ENCODE results near the gene PER1.
"Not testable (repeated sequence)": the region's sequence is repeated elsewhere in the genome, so short reads cannot be mapped to it uniquely, and the experiment has no call there.

Gene PER1

GRCh38 chr17:8109661-8110455 is 42.3 kb downstream of the PER1 start:
- Histone ChIP-seq H3K4me1 (ENCODE audit: insufficient read depth, low read length) (peaks cover 6% of the 10 kb centered on the region), H3K27ac (ENCODE audit: low read depth, low read length) (no peak overlapping the region), H3K4me3 (ENCODE audit: low read depth in 1 of 2, low read length in 2 of 2) (no peak overlapping the region), H3K9ac (ENCODE audit: low read length) (no peak overlapping the region), H3K27me3 (ENCODE audit: control insufficient read depth in 1 of 2, insufficient read depth in 2 of 2, low read length in 2 of 2) (peaks cover 35 to 58% of the 10 kb centered on the region in 2 donors), H3K36me3 (ENCODE audit: insufficient read depth, low read length) (no peaks in the 10 kb centered on the region), H3K9me3 (ENCODE audit: low read length) (no peaks in the 10 kb centered on the region)

GRCh38 chr17:8108972-8109660 is 43.1 kb downstream of the PER1 start:
- Histone ChIP-seq H3K4me1 (ENCODE audit: insufficient read depth, low read length) (peaks cover 6% of the 10 kb centered on the region), H3K27me3 (ENCODE audit: control insufficient read depth in 1 of 2, insufficient read depth in 2 of 2, low read length in 2 of 2) (peaks cover 28 to 51% of the 10 kb centered on the region in 2 donors)

GRCh38 chr17:8106980-8107379 is 45.2 kb downstream of the PER1 start:
- peaks cover 16 to 32% of the 10 kb centered on the region in 2 donors for H3K27me3 ChIP-seq (ENCODE audit: control insufficient read depth in 1 of 2, insufficient read depth in 2 of 2, low read length in 2 of 2)
- H3K9ac ChIP-seq (ENCODE audit: low read length); H3K36me3 ChIP-seq (ENCODE audit: insufficient read depth, low read length); H3K4me3 ChIP-seq (ENCODE audit: low read depth in 1 of 2, low read length in 2 of 2); H3K9me3 ChIP-seq (ENCODE audit: low read length); H3K27ac ChIP-seq (ENCODE audit: low read depth, low read length); H3K4me1 ChIP-seq (ENCODE audit: insufficient read depth, low read length): not testable (repeated sequence)

More at GRCh38 chr17:8108972-8109660, 43.1 kb downstream of the PER1 start:
- H3K4me3 ChIP-seq (ENCODE audit: low read depth in 1 of 2, low read length in 2 of 2), result no peak overlapping the region
- H3K9me3 ChIP-seq (ENCODE audit: low read length), result no peaks in the 10 kb centered on the region
- no peaks in the 10 kb centered on the region for H3K36me3 ChIP-seq (ENCODE audit: insufficient read depth, low read length)
- H3K27ac ChIP-seq (ENCODE audit: low read depth, low read length), result no peak overlapping the region
- no peak overlapping the region for H3K9ac ChIP-seq (ENCODE audit: low read length)

GRCh38 chr17:8105957-8106398 is 46.2 kb downstream of the PER1 start:
- no peak overlapping the region for H3K27ac ChIP-seq (ENCODE audit: low read depth, low read length)
- H3K9ac ChIP-seq (ENCODE audit: low read length), result no peak overlapping the region
- peaks cover 12 to 23% of the 10 kb centered on the region in 2 donors for H3K27me3 ChIP-seq (ENCODE audit: control insufficient read depth in 1 of 2, insufficient read depth in 2 of 2, low read length in 2 of 2)
- no peaks in the 10 kb centered on the region for H3K9me3 ChIP-seq (ENCODE audit: low read length)
- no peak overlapping the region for H3K4me3 ChIP-seq (ENCODE audit: low read depth in 1 of 2, low read length in 2 of 2)
- no peaks in the 10 kb centered on the region for H3K36me3 ChIP-seq (ENCODE audit: insufficient read depth, low read length)
- peaks cover 6% of the 10 kb centered on the region for H3K4me1 ChIP-seq (ENCODE audit: insufficient read depth, low read length)

GRCh38 chr17:8104911-8105310 is 47.3 kb downstream of the PER1 start:
- peaks cover 2% of the 10 kb centered on the region for H3K4me1 ChIP-seq (ENCODE audit: insufficient read depth, low read length)

GRCh38 chr17:8103549-8103948 is 48.7 kb downstream of the PER1 start:
- no peak overlapping the region for H3K9ac ChIP-seq (ENCODE audit: low read length)
- no peak overlapping the region for H3K27ac ChIP-seq (ENCODE audit: low read depth, low read length)
- H3K4me1 ChIP-seq (ENCODE audit: insufficient read depth, low read length), result no peaks in the 10 kb centered on the region
- H3K36me3 ChIP-seq (ENCODE audit: insufficient read depth, low read length), result no peaks in the 10 kb centered on the region
- no peaks in the 10 kb centered on the region for H3K9me3 ChIP-seq (ENCODE audit: low read length)
- peaks cover 0 to under 1% of the 10 kb centered on the region in 2 donors for H3K27me3 ChIP-seq (ENCODE audit: control insufficient read depth in 1 of 2, insufficient read depth in 2 of 2, low read length in 2 of 2)
- H3K4me3 ChIP-seq (ENCODE audit: low read depth in 1 of 2, low read length in 2 of 2), result no peak overlapping the region

More at GRCh38 chr17:8104911-8105310, 47.3 kb downstream of the PER1 start:
- no peak overlapping the region for H3K9ac ChIP-seq (ENCODE audit: low read length)
- H3K36me3 ChIP-seq (ENCODE audit: insufficient read depth, low read length), result no peaks in the 10 kb centered on the region
- no peak overlapping the region for H3K4me3 ChIP-seq (ENCODE audit: low read depth in 1 of 2, low read length in 2 of 2)
- H3K27ac ChIP-seq (ENCODE audit: low read depth, low read length), result no peak overlapping the region
- H3K27me3 ChIP-seq (ENCODE audit: control insufficient read depth in 1 of 2, insufficient read depth in 2 of 2, low read length in 2 of 2), result peaks cover 3 to 12% of the 10 kb centered on the region in 2 donors
- no peaks in the 10 kb centered on the region for H3K9me3 ChIP-seq (ENCODE audit: low read length)

GRCh38 chr17:8101721-8102120 is 50.5 kb downstream of the PER1 start:
- Histone ChIP-seq H3K4me1 (ENCODE audit: insufficient read depth, low read length) (no peaks in the 10 kb centered on the region), H3K27ac (ENCODE audit: low read depth, low read length) (no peak overlapping the region), H3K9ac (ENCODE audit: low read length) (no peak overlapping the region), H3K4me3 (ENCODE audit: low read depth in 1 of 2, low read length in 2 of 2) (no peak overlapping the region), H3K36me3 (ENCODE audit: insufficient read depth, low read length) (no peaks in the 10 kb centered on the region), H3K27me3 (ENCODE audit: control insufficient read depth in 1 of 2, insufficient read depth in 2 of 2, low read length in 2 of 2) (no peaks in the 10 kb centered on the region), H3K9me3 (ENCODE audit: low read length) (no peaks in the 10 kb centered on the region)

GRCh38 chr17:8100763-8101162 is 51.4 kb downstream of the PER1 start:
- no peaks in the 10 kb centered on the region for H3K27me3 ChIP-seq (ENCODE audit: control insufficient read depth in 1 of 2, insufficient read depth in 2 of 2, low read length in 2 of 2)
- no peak overlapping the region for H3K4me3 ChIP-seq (ENCODE audit: low read depth in 1 of 2, low read length in 2 of 2)
- H3K27ac ChIP-seq (ENCODE audit: low read depth, low read length), result no peak overlapping the region
- H3K4me1 ChIP-seq (ENCODE audit: insufficient read depth, low read length), result no peaks in the 10 kb centered on the region
- H3K36me3 ChIP-seq (ENCODE audit: insufficient read depth, low read length), result no peaks in the 10 kb centered on the region
- no peaks in the 10 kb centered on the region for H3K9me3 ChIP-seq (ENCODE audit: low read length)
- H3K9ac ChIP-seq (ENCODE audit: low read length), result no peak overlapping the region

GRCh38 chr17:8100111-8100510 is 52.1 kb downstream of the PER1 start:
- no peaks in the 10 kb centered on the region for H3K36me3 ChIP-seq (ENCODE audit: insufficient read depth, low read length)
- no peaks in the 10 kb centered on the region for H3K27me3 ChIP-seq (ENCODE audit: control insufficient read depth in 1 of 2, insufficient read depth in 2 of 2, low read length in 2 of 2)
- H3K9ac ChIP-seq (ENCODE audit: low read length), result no peak overlapping the region
- H3K4me1 ChIP-seq (ENCODE audit: insufficient read depth, low read length), result no peaks in the 10 kb centered on the region
- H3K9me3 ChIP-seq (ENCODE audit: low read length), result no peaks in the 10 kb centered on the region
- H3K4me3 ChIP-seq (ENCODE audit: low read depth in 1 of 2, low read length in 2 of 2), result no peak overlapping the region
- H3K27ac ChIP-seq (ENCODE audit: low read depth, low read length), result no peak overlapping the region

- Histone ChIP-seq H3K9ac (ENCODE audit: low read length) (no peak overlapping the region), H3K4me1 (ENCODE audit: insufficient read depth, low read length) (no peaks in the 10 kb centered on the region), H3K27ac (ENCODE audit: low read depth, low read length) (no peak overlapping the region), H3K4me3 (ENCODE audit: low read depth in 1 of 2, low read length in 2 of 2) (no peak overlapping the region), H3K27me3 (ENCODE audit: control insufficient read depth in 1 of 2, insufficient read depth in 2 of 2, low read length in 2 of 2) (peaks cover 0 to 5% of the 10 kb centered on the region in 2 donors), H3K36me3 (ENCODE audit: insufficient read depth, low read length) (no peaks in the 10 kb centered on the region), H3K9me3 (ENCODE audit: low read length) (no peaks in the 10 kb centered on the region)
Measured at GRCh38 chr17:8096541-8096940, 55.7 kb downstream of the PER1 start.

GRCh38 chr17:8095361-8095760 is 56.8 kb downstream of the PER1 start:
- Histone ChIP-seq H3K36me3 (ENCODE audit: insufficient read depth, low read length) (no peaks in the 10 kb centered on the region), H3K9me3 (ENCODE audit: low read length) (no peaks in the 10 kb centered on the region), H3K9ac (ENCODE audit: low read length) (no peak overlapping the region), H3K27ac (ENCODE audit: low read depth, low read length) (no peak overlapping the region), H3K4me1 (ENCODE audit: insufficient read depth, low read length) (no peaks in the 10 kb centered on the region), H3K4me3 (ENCODE audit: low read depth in 1 of 2, low read length in 2 of 2) (no peak overlapping the region), H3K27me3 (ENCODE audit: control insufficient read depth in 1 of 2, insufficient read depth in 2 of 2, low read length in 2 of 2) (peaks cover 0 to 5% of the 10 kb centered on the region in 2 donors)

All from muscle layer of colon (tissue), 2 donors.